Measurements from ENCODE around the gene EZH2.
A peak's percentile ranks its signal among the peaks of the same experiment; 100 is the strongest.

The EZH2 gene

DNA sequence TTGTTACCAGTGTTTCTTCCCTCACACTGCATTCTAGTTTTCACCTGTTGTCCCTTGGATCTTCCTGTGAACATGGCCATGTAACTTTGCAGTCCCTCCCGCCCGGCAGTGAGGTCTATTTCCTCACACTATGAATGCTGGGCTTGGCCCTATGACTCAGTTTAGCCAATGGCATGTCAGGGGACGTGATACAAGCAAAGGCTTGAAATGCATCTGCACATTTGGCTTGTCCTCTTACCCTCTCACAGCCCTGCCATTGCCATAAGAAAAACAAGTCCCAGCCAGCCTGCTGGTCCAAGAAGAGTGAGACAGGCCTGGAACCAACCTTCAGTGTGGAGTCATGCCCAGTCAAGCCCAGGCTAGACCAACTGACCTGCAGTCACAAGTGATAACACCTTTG lies 17.1 kb upstream of the EZH2 start:
- no peak for DNase-seq (ENCODE audit: low read depth, low spot score)

GRCh38 chr7:148898845-148899484 lies 14.9 kb upstream of the EZH2 start:
- no peak for DNase-seq (ENCODE audit: low read depth, low spot score)

DNA sequence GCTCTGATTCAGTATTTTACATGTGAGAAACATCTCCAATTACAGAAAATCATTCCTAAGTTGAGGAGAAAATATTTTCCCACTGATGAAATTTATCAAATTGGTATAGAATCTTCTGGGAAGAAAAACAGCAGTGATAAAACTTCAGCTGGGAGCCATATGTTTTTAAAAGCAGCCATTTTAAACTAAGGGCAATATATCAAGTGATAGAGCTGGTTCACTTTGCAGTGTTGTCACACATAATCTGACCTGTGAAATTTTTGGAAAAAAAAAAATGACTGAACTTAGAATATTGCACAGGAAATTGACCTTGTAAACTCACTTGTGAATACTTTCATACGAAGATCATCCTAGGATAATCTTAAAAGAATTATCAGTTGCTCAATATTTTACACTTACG lies 10.5 kb upstream of the EZH2 start:
- DNase-seq (ENCODE audit: low read depth, low spot score), result no peak

- no peak for DNase-seq (ENCODE audit: low read depth, low spot score)
Observed at GRCh38 chr7:148893071-148893470, 9.0 kb upstream of the EZH2 start.

DNA sequence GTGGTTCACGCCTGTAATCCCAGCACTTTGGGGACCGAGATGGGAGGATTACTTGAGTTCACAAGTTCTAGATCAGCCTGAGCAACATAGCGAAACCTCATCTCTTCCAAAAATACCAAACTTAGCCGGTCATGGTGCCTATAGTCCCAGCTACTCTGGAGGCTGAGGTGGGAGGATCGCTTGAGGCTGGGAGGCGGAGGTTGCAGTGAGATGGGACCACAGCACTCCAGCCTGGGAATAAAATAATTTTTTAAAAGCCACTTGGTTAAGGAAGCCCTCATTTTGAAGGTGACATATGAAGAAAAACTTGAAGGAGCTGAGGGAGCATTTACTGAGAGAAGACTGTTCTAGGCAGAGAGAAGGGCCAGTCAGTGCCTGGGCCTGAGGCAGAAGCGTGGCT lies 4.2 kb upstream of the EZH2 start:
- no peak for DNase-seq (ENCODE audit: low read depth, low spot score)

DNA sequence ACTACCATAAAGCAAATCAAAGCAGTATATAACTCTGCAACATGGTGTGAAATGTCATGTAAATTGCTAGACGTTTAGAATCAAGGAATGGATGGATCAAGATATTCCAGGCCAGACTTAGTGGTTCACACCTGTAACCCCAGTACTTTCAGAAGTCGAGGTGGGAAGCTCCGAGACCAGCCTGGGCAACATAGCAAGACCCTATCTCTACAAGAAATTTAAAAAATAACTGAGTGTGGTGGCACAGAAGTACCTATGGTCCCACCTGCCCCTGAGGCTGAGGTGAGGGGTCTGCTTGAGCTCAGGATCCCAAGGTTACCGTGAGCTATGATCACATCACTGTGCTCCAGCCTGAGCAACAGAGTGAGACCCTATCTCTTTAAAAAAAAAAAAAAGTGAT lies 2.8 kb upstream of the EZH2 start:
- DNase-seq (ENCODE audit: low read depth, low spot score), result no peak

GRCh38 chr7:148884299-148885022 lies 370 bp upstream of the EZH2 start:
- peak; percentile 86 for DNase-seq (ENCODE audit: low read depth, low spot score)

- peak; percentile 21 for DNase-seq (ENCODE audit: low read depth, low spot score)
Observed at GRCh38 chr7:148883266-148884048, 634 bp downstream of the EZH2 start.

DNA sequence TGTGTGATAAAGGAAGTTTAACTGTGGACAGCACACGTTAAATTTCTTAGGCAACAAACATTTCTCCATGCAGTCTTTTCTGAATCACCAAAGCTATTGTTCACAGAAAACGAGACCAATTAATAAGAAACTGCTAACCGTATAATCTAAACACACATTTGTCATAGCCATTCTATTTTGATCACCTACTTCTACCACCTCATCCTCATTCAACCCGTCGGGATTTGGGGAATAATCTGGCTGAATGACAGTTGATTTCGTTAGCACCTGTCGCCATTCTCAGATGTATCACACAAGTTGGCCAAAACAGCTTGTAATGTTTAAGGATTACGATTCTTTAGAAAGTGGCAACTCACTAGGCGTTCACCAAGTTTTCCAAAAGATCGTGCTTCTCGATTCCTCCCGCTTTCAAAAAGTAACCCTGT lies 1.2 kb downstream of the EZH2 start:
- DNase-seq (ENCODE audit: low read depth, low spot score), result no peak

DNA sequence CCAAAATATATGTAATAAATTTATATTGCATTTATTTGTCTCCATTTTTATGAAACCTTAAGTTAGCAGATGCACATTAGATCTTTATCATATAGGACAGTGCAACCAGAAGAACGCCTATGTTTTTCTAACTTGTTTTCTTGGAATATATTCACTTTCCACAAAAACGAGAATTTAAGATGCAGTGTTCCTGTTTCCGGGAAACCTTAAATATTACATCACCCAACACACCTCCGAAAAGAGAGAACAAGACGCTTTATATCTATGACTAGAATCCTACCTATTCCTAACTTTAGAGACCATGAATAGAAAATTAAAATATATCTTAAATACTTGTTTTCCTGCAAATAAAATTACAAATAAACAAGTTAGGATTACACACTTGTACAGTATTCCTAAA lies 1.9 kb downstream of the EZH2 start:
- no peak for DNase-seq (ENCODE audit: low read depth, low spot score)

DNA sequence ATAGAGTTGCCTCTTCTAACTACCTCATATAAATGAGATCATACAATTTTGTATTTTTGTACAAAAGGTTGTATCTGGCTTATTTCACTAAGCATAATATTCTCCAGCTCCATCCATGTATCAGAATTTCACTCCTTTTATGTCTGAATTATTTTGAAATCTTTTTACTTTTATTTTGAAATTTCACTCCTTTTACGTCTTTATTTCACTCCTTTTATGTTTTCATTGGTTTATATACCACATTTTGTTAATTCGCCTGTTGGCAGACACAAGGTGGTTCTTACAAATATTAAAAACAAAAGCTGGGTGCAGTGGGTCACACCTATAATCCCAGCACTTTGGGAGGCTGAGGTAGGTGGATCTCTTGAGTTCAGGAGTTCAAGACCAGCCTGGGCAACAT lies 5.8 kb downstream of the EZH2 start:
- no peak for DNase-seq (ENCODE audit: low read depth, low spot score)

DNA sequence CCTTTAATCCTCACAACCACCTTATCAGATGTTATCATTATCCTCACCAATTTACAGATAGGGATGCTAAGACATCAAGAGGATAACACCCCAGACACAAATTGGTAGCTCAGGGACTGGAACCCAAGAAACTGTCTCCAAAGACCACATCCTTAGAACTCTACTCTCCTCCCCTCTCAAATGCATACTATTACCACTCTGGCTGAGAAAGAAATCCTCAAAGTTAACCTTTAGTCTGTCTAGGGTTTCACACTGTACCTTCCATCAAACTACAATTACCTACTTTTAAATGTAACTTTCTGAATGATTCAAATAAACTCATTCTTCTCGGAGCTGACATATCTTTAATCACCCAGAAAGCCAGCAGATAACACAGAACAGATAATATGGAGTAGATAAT lies 6.6 kb downstream of the EZH2 start:
- DNase-seq (ENCODE audit: low read depth, low spot score), result no peak

- no peak for DNase-seq (ENCODE audit: low read depth, low spot score)
Observed at GRCh38 chr7:148872188-148872587, 11.9 kb downstream of the EZH2 start.

DNA sequence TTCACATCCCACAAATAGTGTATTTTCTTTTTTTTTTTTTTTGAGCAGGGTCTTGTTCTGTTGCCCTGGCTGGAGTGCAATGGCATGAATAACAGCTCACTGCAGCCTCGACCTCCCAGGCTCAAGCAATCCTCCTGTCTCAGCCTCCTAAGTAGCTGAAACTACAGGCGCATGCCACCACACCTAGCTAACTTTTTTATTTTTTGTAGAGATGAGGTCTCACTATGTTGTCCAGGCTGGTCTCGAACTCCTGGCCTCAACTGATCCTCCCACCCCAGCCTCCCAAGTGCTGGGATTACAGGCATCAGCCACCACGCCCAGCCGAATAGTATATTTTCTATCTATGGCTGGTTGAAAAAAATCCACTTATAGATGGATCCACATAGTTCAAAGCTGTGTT lies 12.5 kb downstream of the EZH2 start:
- no peak for DNase-seq (ENCODE audit: low read depth, low spot score)

DNA sequence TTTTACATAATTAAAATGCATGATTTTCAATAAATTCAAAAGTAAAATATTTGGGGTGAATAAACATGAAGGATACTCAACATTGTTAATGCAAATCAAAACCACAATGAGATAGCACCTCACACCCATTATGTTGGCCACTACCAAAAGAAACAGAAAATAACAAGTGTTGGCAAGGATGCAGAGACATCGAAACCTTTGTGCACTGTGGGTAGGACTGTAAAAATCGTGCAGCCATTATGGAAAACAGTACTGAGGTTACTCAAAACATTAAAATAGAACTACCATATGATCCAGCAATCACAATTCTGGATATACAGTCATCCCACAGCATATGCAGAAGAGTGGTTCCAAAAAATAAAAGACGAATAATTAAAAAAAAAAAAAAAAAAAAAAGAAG lies 13.1 kb downstream of the EZH2 start:
- no peak for DNase-seq (ENCODE audit: low read depth, low spot score)

- no peak for DNase-seq (ENCODE audit: low read depth, low spot score)
Observed at GRCh38 chr7:148868378-148868674, 15.8 kb downstream of the EZH2 start.

- DNase-seq (ENCODE audit: low read depth, low spot score), result no peak
Observed at GRCh38 chr7:148867596-148868377, 16.3 kb downstream of the EZH2 start.

- no peak for DNase-seq (ENCODE audit: low read depth, low spot score)
Observed at GRCh38 chr7:148866362-148866761, 17.7 kb downstream of the EZH2 start.

- no peak for DNase-seq (ENCODE audit: low read depth, low spot score)
Observed at GRCh38 chr7:148865283-148865682, 18.8 kb downstream of the EZH2 start.

DNA sequence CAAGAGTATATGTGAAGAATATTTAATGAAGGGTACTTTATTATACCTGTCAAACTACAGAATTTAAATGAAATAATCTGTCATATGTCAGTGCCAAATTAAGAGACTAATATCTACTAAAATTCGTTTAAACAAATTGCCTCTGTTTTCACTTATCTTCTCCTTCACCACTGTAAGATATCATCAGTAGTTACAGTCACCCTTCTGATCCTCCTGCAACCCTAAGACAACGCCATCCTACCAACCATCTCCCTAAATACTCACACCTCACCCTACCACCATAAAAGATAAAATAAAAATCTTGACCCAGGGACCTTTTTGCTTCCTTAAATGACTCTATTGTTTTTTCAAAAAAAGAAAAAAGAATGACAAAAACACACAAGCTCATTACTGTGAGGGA lies 20.8 kb downstream of the EZH2 start:
- no peak for DNase-seq (ENCODE audit: low read depth, low spot score)

GRCh38 chr7:148862481-148862880 lies 21.6 kb downstream of the EZH2 start:
- DNase-seq (ENCODE audit: low read depth, low spot score), result no peak

- DNase-seq (ENCODE audit: low read depth, low spot score), result no peak
Observed at GRCh38 chr7:148858489-148858888, 25.6 kb downstream of the EZH2 start.
